ENCODE results near the gene SLC10A6. TPM values are rescaled to one million over a fixed set of nuclear protein-coding genes. Genes with fewer than 3 reads are reported as not detected.

SLC10A6 gene
- total RNA-seq, 1 donor from 2014 or later: not detected

- Mint-ChIP-seq H3K27me3 (ENCODE audit: unreplicated experiment) (no peaks in the 10 kb centered on the region), H3K4me3 (ENCODE audit: unreplicated experiment) (no peak overlapping the region)
- no peak for DNase-seq (ENCODE audit: low spot score)
Observed at GRCh38 chr4:86840858-86841257, 8.3 kb downstream of the SLC10A6 start.

GRCh38 chr4:86837691-86838503 lies 11.3 kb downstream of the SLC10A6 start:
- DNase-seq (ENCODE audit: low spot score): no peak
- Mint-ChIP-seq H3K27me3 (ENCODE audit: unreplicated experiment) (peaks cover 2% of the 10 kb centered on the region), H3K4me3 (ENCODE audit: unreplicated experiment) (no peak overlapping the region), H3K4me1 (ENCODE audit: unreplicated experiment) (no peaks in the 10 kb centered on the region), H3K27ac (ENCODE audit: unreplicated experiment) (no peak overlapping the region), H3K36me3 (ENCODE audit: low read depth, unreplicated experiment) (no peaks in the 10 kb centered on the region), H3K9me3 (ENCODE audit: unreplicated experiment) (no peaks in the 10 kb centered on the region)
- TF ChIP-seq CTCF (IDR thresholded peaks at IDR 0.05; ENCODE audit: unreplicated experiment): no peak

More at GRCh38 chr4:86840858-86841257, 8.3 kb downstream of the SLC10A6 start:
- Mint-ChIP-seq H3K27ac (ENCODE audit: unreplicated experiment) (no peak overlapping the region), H3K9me3 (ENCODE audit: unreplicated experiment) (no peaks in the 10 kb centered on the region), H3K36me3 (ENCODE audit: low read depth, unreplicated experiment) (no peaks in the 10 kb centered on the region), H3K4me1 (ENCODE audit: unreplicated experiment) (peaks cover 11% of the 10 kb centered on the region)
- TF ChIP-seq CTCF (IDR thresholded peaks at IDR 0.05; ENCODE audit: unreplicated experiment): no peak

GRCh38 chr4:86835677-86836076 lies 13.5 kb downstream of the SLC10A6 start:
- Mint-ChIP-seq H3K9me3 (ENCODE audit: unreplicated experiment) (no peaks in the 10 kb centered on the region), H3K4me3 (ENCODE audit: unreplicated experiment) (no peak overlapping the region), H3K36me3 (ENCODE audit: low read depth, unreplicated experiment) (no peaks in the 10 kb centered on the region), H3K27me3 (ENCODE audit: unreplicated experiment) (peaks cover 2% of the 10 kb centered on the region), H3K4me1 (ENCODE audit: unreplicated experiment) (no peaks in the 10 kb centered on the region), H3K27ac (ENCODE audit: unreplicated experiment) (no peak overlapping the region)
- no peak for DNase-seq (ENCODE audit: low spot score)
- no peak for TF ChIP-seq CTCF (IDR thresholded peaks at IDR 0.05; ENCODE audit: unreplicated experiment)

GRCh38 chr4:86834901-86835300 lies 14.3 kb downstream of the SLC10A6 start:
- Mint-ChIP-seq H3K36me3 (ENCODE audit: low read depth, unreplicated experiment) (no peaks in the 10 kb centered on the region), H3K4me1 (ENCODE audit: unreplicated experiment) (no peaks in the 10 kb centered on the region), H3K4me3 (ENCODE audit: unreplicated experiment) (no peak overlapping the region), H3K9me3 (ENCODE audit: unreplicated experiment) (no peaks in the 10 kb centered on the region), H3K27me3 (ENCODE audit: unreplicated experiment) (peaks cover 2% of the 10 kb centered on the region), H3K27ac (ENCODE audit: unreplicated experiment) (no peak overlapping the region)
- DNase-seq (ENCODE audit: low spot score): no peak
- TF ChIP-seq CTCF (IDR thresholded peaks at IDR 0.05; ENCODE audit: unreplicated experiment): no peak

GRCh38 chr4:86833615-86834014 lies 15.6 kb downstream of the SLC10A6 start:
- H3K27me3 Mint-ChIP-seq (ENCODE audit: unreplicated experiment): peaks cover 2% of the 10 kb centered on the region
- TF ChIP-seq CTCF (IDR thresholded peaks at IDR 0.05; ENCODE audit: unreplicated experiment): no peak
- no peak overlapping the region for H3K27ac Mint-ChIP-seq (ENCODE audit: unreplicated experiment)
- DNase-seq (ENCODE audit: low spot score): no peak
- H3K4me3 Mint-ChIP-seq (ENCODE audit: unreplicated experiment): no peak overlapping the region
- no peaks in the 10 kb centered on the region for H3K4me1 Mint-ChIP-seq (ENCODE audit: unreplicated experiment)
- H3K36me3 Mint-ChIP-seq (ENCODE audit: low read depth, unreplicated experiment): no peaks in the 10 kb centered on the region
- no peaks in the 10 kb centered on the region for H3K9me3 Mint-ChIP-seq (ENCODE audit: unreplicated experiment)

Measured in endothelial cell (in vitro differentiated cells).